ENCODE data around the gene CD93. TPM values are rescaled to one million over a fixed set of nuclear protein-coding genes. Genes with fewer than 3 reads are reported as not detected.

CD93 gene
- total RNA-seq, 2 donors from 2014 or later: 14.2 to 19.2 TPM

DNA sequence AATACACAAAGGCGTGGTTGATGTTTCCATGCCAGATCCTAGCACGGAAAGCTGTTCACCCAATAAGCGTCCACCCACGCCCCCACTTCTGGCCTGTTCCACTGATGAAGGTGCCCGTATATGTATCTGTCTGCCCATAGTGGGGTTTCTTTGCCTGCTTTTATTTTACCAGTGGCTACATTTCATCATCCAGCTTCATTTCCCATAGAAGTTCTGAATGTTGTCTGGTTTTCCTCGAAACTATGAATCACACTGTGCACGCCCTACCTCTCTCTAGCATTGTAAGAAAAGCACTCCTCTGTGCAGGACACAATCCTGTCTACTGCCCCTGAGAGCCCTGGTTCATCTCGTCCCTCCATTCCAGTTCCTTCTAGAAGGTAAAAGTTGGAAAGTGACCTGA, 8.8 kb upstream of the CD93 start:
- ATAC-seq: no peak
- no peak for DNase-seq
- no peaks in the 10 kb centered on the region for H3K9me3 ChIP-seq
- intact Hi-C loops (cut with DNase I): no loop called here
- H3K36me3 ChIP-seq (replicated peaks in 1 of 2; ENCODE audit: insufficient read depth in 1 of 2, low read depth in 2 of 2): no peaks in the 10 kb centered on the region
- WGBS, 2 donors: 86 to 87% methylated on average over 8 of the region's 8 CpGs
- no peak overlapping the region for H3K27ac ChIP-seq
- no peaks in the 10 kb centered on the region for H3K27me3 ChIP-seq
- H3K4me3 ChIP-seq: no peak overlapping the region
- peaks cover 28% of the 10 kb centered on the region for H3K4me1 ChIP-seq
- TF ChIP-seq POLR2A (IDR thresholded peaks at IDR 0.05) (no peak), CTCF (IDR thresholded peaks at IDR 0.05) (no peak)

DNA sequence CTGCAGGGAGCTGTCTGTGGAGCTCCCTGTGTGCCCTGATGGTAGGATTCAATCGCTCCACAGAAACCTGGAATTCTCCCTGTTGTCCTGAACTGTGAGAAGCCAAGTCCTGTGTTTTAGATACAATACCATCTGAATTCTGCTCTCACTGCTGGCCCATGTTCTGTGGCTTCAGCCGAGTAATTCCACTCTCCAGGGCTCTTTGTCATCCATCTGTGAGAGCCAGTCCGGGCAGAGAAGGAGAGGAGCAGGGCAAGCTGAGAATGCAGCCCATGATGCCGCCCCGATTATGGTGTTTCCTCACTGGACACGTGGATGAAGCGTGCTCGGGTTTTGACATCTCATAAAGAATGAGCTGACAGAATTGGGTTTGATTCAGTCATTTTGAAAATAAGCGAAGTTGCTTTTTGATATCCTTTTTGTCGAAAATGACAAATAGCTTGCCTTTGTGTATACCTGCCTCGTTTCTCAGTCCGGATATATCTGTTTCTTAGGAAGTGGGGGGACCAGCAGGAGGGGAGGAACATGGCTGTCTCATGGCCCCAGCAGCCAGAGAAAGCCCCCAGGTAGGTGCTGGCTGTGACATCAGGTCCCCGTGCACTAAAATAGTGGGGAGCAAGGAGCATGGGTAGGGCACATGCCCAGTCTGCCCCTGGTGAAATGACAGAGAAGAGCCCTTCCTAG, 8.2 kb upstream of the CD93 start:
- DNase-seq: no peak
- no peak for ATAC-seq
- H3K9me3 ChIP-seq: no peaks in the 10 kb centered on the region
- TF ChIP-seq POLR2A (IDR thresholded peaks at IDR 0.05) (no peak), CTCF (IDR thresholded peaks at IDR 0.05) (no peak)
- intact Hi-C loops (cut with DNase I): no loop called here
- H3K4me3 ChIP-seq: no peak overlapping the region
- H3K4me1 ChIP-seq: peaks cover 28% of the 10 kb centered on the region
- no peaks in the 10 kb centered on the region for H3K36me3 ChIP-seq (replicated peaks in 1 of 2; ENCODE audit: insufficient read depth in 1 of 2, low read depth in 2 of 2)
- no peaks in the 10 kb centered on the region for H3K27me3 ChIP-seq
- WGBS, 2 donors: 61 to 66% methylated on average over 13 of the region's 13 CpGs
- H3K27ac ChIP-seq: no peak overlapping the region

- H3K27ac ChIP-seq: no peak overlapping the region
- intact Hi-C loops (cut with DNase I): no loop called here
- 58 to 68% methylated on average over 3 of the region's 3 CpGs for WGBS, 2 donors
- peaks cover 28% of the 10 kb centered on the region for H3K4me1 ChIP-seq
- no peaks in the 10 kb centered on the region for H3K27me3 ChIP-seq
- ATAC-seq (no peak), DNase-seq (no peak)
- TF ChIP-seq CTCF (IDR thresholded peaks at IDR 0.05) (no peak), POLR2A (IDR thresholded peaks at IDR 0.05) (no peak)
- H3K9me3 ChIP-seq: no peaks in the 10 kb centered on the region
- no peaks in the 10 kb centered on the region for H3K36me3 ChIP-seq (replicated peaks in 1 of 2; ENCODE audit: insufficient read depth in 1 of 2, low read depth in 2 of 2)
- no peak overlapping the region for H3K4me3 ChIP-seq
Measured at GRCh38 chr20:23093613-23094012, 7.5 kb upstream of the CD93 start.

- peaks cover 28% of the 10 kb centered on the region for H3K4me1 ChIP-seq
- intact Hi-C loops (cut with DNase I): no loop called here
- H3K4me3 ChIP-seq: no peak overlapping the region
- whole genome bisulfite sequencing, 2 donors: 65 to 77% methylated on average over 7 of the region's 7 CpGs
- TF ChIP-seq CTCF (IDR thresholded peaks at IDR 0.05): no peak
- no peaks in the 10 kb centered on the region for H3K27me3 ChIP-seq
- no peaks in the 10 kb centered on the region for H3K9me3 ChIP-seq
- H3K27ac ChIP-seq: peak overlapping the region in 1 of 4 donors; percentile 57
- DNase-seq (no peak), ATAC-seq (no peak)
- no peaks in the 10 kb centered on the region for H3K36me3 ChIP-seq (replicated peaks in 1 of 2; ENCODE audit: insufficient read depth in 1 of 2, low read depth in 2 of 2)
Measured at GRCh38 chr20:23092861-23093495, 6.9 kb upstream of the CD93 start.

GRCh38 chr20:23092384-23092756, 6.2 kb upstream of the CD93 start:
- intact Hi-C loops (cut with DNase I): no loop called here
- no peak overlapping the region for H3K4me3 ChIP-seq
- ATAC-seq (peak; percentile 72), DNase-seq (no peak)
- H3K27me3 ChIP-seq: no peaks in the 10 kb centered on the region
- peak overlapping the region in 2 of 4 donors; percentile 42 to 57 for H3K27ac ChIP-seq
- H3K9me3 ChIP-seq: no peaks in the 10 kb centered on the region
- H3K4me1 ChIP-seq: peaks cover 28% of the 10 kb centered on the region
- TF ChIP-seq CTCF (IDR thresholded peaks at IDR 0.05) (no peak), POLR2A (IDR thresholded peaks at IDR 0.05) (no peak)
- WGBS, 2 donors: 10 to 11% methylated on average over 2 of the region's 2 CpGs
- no peaks in the 10 kb centered on the region for H3K36me3 ChIP-seq (replicated peaks in 1 of 2; ENCODE audit: insufficient read depth in 1 of 2, low read depth in 2 of 2)
